Uterus (tissue), 2 donors: Measurements from ENCODE around the gene GIN1.

ENCODE experiments used
- CTCF ChIP-seq, 4 experiments: fragments of 200-600 bp in 2 of 4; fragments of 450-650 bp in 2 of 4; sonication (generic) in 2 of 4; IDR thresholded peaks; one replicate each; pipeline ENCODE4 v1.5.1; 2016 to 2019; ENCODE audit warnings: antibody characterized with exemption in 4 of 4, mild to moderate bottlenecking in 2 of 4, moderate library complexity in 1 of 4
- POLR2A ChIP-seq, 2 donors: fragments of 450-650 bp; IDR thresholded peaks; one replicate each; pipeline ENCODE4 v1.6.1; 2016; ENCODE audit warnings: antibody characterized with exemption in 2 of 2, mild to moderate bottlenecking in 1 of 2, moderate library complexity in 1 of 2

GRCh38 chr5:103101079-103101750 is 18.7 kb downstream of the GIN1 start:
- TF ChIP-seq CTCF (IDR thresholded peaks at IDR 0.05) (no peak), POLR2A (IDR thresholded peaks at IDR 0.05) (no peak)
